GM19397 (cell line): ENCODE measurements around the gene GPANK1.

ENCODE experiments used
- ATAC-seq: cut with Tn5 transposase; IDR thresholded peaks from one replicate; pipeline ENCODE4 v1.9.1; 2021; ENCODE audit warnings: mild to moderate bottlenecking, moderate library complexity; ENCODE audit not compliant: unreplicated experiment

Gene GPANK1

GRCh38 chr6:31642798-31643570 is 21.8 kb downstream of the GPANK1 start:
- no peak for ATAC-seq

- ATAC-seq = no peak
Observed at GRCh38 chr6:31641370-31641769, 23.4 kb downstream of the GPANK1 start.

DNA sequence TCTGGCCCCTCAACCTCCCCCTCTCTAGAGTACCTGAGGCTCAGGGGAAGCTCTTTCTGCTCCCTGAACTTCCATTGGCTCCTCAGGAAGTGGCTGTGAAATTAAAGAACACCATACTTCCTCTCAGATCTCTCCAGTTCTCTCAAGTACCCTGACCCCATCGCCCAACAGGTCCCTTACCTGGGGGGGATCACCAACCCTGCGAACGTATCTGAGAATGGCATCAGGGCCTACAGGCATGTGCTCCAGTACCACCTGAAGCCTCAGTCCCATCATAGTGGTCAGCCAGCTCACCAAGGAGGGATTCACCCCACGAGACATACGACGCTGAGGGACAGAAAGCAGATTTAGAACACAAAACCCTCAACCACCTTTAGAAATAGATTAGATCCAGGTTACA is 24.2 kb downstream of the GPANK1 start:
- ATAC-seq = no peak

DNA sequence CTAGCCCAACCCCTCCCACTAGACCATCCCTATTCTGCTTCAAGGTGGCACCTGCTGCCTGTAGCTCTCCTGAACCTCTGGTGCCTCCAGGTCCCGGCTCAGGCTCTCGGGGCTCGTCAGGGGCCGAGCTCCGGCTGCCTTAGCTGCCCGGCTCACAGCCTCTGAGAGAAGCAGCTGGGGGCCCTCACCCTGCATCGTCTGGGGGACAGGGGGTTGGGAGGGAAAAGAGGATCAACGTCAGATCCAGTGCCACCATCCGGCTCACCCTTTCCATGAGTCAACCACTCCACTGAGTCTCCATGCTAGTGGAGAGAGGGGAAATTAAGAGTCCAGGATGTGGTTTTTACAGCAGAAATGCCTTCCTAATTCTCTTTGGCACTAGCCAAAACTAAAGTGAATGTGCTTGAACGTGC is 25.3 kb downstream of the GPANK1 start:
- ATAC-seq = no peak

GRCh38 chr6:31639043-31639442 is 25.8 kb downstream of the GPANK1 start:
- no peak for ATAC-seq

DNA sequence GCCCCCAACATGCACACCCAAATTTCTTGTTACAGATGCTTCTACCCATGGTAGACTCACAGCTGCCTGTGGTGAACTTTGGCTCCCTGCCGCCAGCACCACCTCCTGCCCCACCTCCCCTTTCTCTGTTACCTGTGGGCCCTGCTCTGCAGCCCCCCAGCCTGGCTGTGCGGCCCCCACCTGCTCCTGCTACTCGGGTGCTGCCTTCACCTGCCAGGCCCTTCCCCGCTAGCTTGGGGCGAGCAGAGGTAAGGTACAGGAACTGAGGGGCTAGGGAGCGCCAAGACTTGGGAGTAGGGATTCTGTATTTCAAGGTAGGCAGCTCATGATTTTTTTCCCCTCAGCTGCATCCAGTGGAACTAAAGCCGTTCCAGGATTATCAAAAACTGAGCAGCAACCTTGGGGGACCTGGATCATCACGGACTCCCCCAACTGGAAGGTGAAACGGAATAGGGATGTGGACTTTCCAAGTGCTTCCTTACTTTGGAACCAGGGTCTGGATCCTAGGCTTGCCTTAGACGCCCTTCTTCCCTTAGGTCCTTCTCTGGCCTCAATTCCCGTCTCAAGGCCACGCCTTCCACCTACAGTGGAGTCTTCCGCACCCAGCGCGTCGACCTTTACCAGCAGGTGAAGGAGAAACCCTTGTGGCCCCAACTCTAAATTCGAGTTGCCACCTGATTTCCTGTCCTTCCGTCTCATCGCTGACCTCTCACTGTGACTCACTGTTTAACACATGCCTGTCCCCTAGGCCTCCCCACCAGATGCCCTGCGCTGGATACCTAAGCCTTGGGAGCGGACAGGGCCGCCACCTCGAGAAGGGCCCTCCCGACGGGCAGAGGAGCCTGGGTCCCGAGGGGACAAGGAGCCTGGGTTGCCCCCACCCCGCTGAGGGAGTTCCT is 27.9 kb downstream of the GPANK1 start:
- ATAC-seq = no peak

DNA sequence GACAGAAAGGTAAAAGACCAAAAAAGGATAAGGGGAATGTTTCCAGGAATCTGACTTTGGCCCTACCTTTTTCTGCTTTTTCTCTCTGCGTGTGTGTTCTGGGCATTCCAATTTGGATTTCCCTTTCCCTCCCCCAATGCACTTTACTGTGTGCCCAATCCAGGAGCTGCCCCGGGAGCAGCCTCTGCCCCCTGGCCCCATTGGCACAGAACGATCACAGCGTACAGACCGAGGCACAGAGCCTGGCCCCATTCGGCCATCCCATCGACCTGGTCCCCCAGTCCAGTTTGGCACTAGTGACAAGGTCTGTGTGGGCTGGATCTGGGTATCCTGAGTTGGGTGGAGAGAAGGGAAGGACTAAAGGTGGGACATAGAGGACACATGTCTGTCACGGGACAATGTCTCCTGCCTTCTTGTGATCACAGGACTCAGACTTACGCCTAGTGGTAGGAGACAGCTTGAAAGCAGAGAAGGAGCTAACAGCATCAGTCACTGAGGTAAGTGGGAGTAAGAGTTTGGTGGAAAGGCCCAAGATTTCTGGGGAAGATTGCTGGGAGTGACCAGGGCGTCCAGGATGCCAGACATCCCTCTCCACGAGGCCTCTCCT is 29.7 kb downstream of the GPANK1 start:
- no peak for ATAC-seq

GRCh38 chr6:31634131-31634530 is 30.7 kb downstream of the GPANK1 start:
- no peak for ATAC-seq

GRCh38 chr6:31633447-31633846 is 31.4 kb downstream of the GPANK1 start:
- no peak for ATAC-seq

- no peak for ATAC-seq
Observed at GRCh38 chr6:31632279-31632946, 32.4 kb downstream of the GPANK1 start.

- ATAC-seq = no peak
Observed at GRCh38 chr6:31631681-31632278, 33.0 kb downstream of the GPANK1 start.

DNA sequence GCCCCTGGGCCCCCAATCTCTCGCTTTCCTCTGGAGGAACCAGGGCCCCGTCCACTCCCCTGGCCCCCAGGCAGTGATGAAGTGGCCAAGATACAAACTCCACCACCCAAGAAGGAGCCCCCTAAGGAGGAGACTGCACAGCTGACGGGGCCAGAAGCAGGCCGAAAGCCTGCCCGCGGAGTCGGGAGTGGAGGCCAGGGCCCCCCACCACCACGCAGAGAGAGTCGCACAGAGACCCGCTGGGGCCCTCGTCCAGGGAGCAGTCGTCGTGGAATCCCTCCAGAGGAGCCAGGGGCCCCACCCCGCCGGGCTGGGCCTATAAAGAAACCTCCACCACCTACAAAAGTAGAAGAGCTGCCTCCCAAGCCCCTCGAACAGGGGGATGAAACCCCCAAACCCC is 33.6 kb downstream of the GPANK1 start:
- ATAC-seq = no peak

DNA sequence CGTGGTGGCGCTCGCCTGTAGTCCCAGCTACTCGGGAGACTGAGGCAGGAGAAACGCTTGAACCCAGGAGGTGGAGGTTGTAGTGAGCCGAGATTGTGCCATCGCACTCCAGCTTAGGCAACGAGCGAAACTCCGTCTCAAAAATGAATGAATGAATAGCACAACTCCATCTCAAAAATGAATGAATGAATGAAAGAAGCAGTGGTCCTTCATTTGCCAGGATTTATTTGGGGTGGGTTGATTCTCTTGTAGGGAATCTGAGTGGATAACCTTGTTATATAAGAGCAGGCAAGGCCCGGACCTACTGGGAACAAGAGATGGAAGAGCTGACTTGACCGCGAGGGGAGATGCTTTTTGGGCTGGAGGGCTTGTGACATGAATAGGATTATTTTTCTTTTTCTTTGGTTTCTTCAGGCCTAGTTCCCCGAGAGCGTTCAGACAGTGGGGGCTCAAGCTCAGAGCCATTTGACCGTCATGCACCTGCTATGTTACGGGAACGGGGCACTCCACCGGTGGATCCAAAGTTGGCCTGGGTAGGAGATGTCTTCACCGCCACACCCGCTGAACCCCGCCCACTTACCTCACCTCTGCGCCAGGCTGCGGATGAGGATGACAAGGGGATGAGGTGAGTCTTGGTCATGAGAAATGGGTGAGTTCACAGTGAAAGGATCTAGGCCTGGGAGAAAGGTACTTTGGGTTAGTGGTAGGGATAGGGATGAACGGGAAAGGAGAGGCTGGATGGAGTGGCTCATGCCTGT is 34.4 kb downstream of the GPANK1 start:
- no peak for ATAC-seq

DNA sequence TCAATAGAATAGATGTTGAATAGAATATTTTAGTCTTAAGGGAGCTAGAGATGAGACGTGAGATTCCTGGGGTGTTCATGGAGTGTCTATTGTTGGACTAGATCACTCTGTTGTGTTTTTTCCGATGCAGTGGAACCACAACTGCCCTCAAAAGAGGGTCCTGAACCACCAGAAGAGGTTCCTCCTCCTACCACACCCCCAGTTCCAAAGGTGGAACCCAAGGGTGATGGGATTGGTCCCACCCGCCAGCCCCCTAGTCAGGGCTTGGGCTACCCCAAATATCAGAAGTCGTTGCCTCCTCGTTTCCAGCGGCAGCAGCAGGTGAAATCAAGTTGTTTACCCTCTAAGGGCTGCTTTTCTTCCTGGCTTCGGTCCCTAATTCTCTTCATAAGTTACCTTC is 35.8 kb downstream of the GPANK1 start:
- ATAC-seq = no peak

GRCh38 chr6:31627690-31628287 is 37.0 kb downstream of the GPANK1 start:
- no peak for ATAC-seq

DNA sequence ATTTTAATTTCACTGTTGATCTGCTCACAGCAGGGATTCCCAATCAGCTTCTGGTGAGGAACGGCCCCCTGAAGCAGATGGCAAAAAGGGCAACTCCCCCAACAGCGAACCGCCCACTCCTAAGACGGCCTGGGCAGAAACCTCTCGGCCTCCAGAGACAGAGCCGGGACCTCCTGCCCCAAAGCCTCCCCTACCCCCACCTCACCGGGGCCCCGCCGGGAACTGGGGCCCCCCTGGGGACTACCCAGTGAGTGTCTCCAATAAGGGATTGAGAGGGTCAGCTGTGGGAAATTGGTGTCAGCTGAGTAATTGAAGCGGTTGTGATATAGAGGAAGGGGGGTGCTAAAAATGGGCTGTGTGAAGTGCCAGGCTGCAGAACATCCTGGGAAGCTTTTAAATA is 37.8 kb downstream of the GPANK1 start:
- ATAC-seq = no peak

- ATAC-seq = no peak
Observed at GRCh38 chr6:31624070-31624469, 40.7 kb downstream of the GPANK1 start.

DNA sequence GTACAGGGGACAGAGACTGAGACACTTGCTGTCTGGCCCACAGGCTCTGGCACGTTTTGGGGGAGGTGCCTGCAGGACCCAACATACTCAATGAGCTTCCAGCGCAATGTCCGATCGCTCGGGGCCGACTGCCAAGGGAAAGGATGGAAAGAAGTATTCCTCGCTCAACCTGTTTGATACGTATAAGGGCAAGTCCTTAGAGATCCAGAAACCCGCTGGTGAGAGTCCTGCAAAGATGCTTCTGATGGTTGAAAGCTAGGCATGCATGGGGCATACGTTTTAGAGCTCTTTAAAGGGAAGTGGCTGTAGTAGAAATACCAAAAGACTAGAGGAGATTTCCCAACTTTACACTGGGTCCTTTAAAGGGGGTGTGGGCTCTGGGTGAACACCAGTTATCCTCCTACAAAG is 42.1 kb downstream of the GPANK1 start:
- ATAC-seq = no peak

DNA sequence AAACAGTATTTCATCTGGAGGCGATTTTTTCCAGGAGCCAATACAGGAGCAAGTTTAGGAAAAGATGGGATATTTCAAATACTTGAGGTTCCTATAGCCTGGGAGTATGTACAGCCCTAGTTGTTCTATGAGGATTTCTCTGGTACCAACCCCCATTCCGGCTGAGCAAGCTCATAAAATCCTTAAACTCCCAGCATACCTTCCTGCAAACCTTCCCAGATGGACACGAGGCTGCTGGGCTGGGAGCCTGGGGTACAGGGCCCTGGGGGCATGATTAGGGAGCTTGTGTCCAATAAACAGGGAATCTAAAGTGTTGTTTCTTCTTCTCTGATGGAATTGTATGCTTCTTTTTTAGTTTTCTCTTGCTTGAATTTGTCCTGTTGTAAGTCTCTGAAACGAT is 42.8 kb downstream of the GPANK1 start:
- ATAC-seq = no peak
